Loucy (cell line): Measurements from ENCODE around the gene JARID2.

Source experiments
- EZH2phosphoT487 ChIP-seq: fragments of 200-600 bp; IDR thresholded peaks from 2 replicates; pipeline ENCODE4 v1.6.1; 2018; ENCODE audit warnings: antibody characterized with exemption, mild to moderate bottlenecking, moderate library complexity, borderline replicate concordance
- TF ChIP-seq, protein P1 (sequence below): fragments of 200-600 bp; sonication (generic); conservative IDR thresholded peaks from 2 replicates; pipeline ENCODE4 v1.5.1; 2014; ENCODE audit warnings: mild to moderate bottlenecking, antibody characterized with exemption, low read length

DNA sequence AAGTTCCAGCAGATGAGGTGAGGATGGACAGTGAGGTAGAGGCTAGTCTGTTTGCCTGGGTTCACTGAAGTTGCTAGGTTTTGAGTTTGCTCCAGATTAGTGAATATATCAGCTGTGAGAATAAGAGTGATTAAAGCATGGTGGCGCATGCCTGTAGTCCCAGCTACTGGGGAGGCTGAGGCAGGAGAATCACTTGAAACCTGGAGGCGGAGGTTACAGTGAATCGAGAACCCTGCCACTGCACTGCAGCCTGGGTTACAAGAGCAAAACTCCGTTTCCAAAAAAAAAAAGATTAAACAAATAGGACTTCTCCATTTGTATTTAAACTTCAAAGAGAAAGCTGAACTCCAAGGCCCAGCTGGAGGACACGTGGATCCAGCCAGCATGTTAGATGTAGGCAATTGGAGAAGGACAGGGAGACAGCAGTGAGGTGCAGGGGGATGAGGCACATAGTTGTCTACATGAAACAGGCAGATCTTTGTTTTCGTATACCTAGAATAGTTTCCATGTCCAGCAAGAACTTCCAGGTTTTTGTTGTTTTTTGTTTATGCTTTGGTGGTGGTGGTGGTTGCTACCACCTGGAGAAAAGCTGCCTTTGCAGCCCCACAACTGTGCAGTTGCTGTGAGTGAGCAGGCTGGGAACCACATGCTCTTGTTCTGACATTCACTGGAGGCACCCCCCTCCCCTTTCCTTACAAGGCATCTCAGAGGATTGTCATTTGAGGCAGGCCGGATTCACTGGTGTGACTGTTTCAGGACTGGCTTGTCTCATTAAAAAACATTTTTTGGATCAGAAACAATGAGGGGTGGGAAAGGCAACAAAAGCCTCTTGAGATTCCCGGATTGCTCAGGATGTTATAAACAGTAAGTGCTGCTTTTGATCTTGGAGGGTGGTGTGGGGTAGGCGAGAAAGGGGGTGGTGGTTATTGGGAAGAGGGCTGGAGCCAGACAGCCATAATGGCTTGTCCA, 72.3 kb downstream of the JARID2 start:
- TF ChIP-seq, protein P1, sequence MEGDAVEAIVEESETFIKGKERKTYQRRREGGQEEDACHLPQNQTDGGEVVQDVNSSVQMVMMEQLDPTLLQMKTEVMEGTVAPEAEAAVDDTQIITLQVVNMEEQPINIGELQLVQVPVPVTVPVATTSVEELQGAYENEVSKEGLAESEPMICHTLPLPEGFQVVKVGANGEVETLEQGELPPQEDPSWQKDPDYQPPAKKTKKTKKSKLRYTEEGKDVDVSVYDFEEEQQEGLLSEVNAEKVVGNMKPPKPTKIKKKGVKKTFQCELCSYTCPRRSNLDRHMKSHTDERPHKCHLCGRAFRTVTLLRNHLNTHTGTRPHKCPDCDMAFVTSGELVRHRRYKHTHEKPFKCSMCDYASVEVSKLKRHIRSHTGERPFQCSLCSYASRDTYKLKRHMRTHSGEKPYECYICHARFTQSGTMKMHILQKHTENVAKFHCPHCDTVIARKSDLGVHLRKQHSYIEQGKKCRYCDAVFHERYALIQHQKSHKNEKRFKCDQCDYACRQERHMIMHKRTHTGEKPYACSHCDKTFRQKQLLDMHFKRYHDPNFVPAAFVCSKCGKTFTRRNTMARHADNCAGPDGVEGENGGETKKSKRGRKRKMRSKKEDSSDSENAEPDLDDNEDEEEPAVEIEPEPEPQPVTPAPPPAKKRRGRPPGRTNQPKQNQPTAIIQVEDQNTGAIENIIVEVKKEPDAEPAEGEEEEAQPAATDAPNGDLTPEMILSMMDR = no peak
- TF ChIP-seq EZH2phosphoT487 = no peak
